Heart right ventricle (tissue), 16 donors: ENCODE measurements around the gene CCDC91. TPM values are rescaled to one million over a fixed set of nuclear protein-coding genes. Genes with fewer than 3 reads are reported as not detected.
"Not testable (repeated sequence)": the region's sequence is repeated elsewhere in the genome, so short reads cannot be mapped to it uniquely, and the experiment has no call there.

Experiments
- ATAC-seq, 8 donors: fragments of 200-7000 bp; cut with Tn5 transposase; one replicate each; pipeline ENCODE4 v1.9.1; 2020; ENCODE audit warnings: mild to moderate bottlenecking in 8 of 8, moderate library complexity in 8 of 8, moderate number of reproducible peaks in 1 of 8
- DNase-seq, 2 donors: peaks; one replicate each; pipeline ENCODE4 v3.0.0-alpha.2; 2020
- H3K27ac ChIP-seq, 10 donors: fragments of 200-600 bp; sonication (generic) in 2 of 10; one replicate each; pipeline versions ENCODE4 v1.5.0 to v1.8.0; 2020 to 2022; ENCODE audit warnings: mild to moderate bottlenecking in 3 of 10
- H3K27me3 ChIP-seq, 7 donors: fragments of 200-600 bp; one replicate each; pipeline ENCODE4 v1.8.0; 2021 to 2022; ENCODE audit warnings: mild to moderate bottlenecking in 2 of 7
- H3K36me3 ChIP-seq, 9 donors: fragments of 200-600 bp; sonication (generic) in 1 of 9; one replicate each; pipeline versions ENCODE4 v1.5.0 to v1.8.0; 2020 to 2022; ENCODE audit warnings: mild to moderate bottlenecking in 2 of 9
- H3K4me1 ChIP-seq, 9 donors: fragments of 200-600 bp; sonication (generic) in 1 of 9; one replicate each; pipeline versions ENCODE4 v1.5.0 to v1.8.0; 2020 to 2022; ENCODE audit warnings: mild to moderate bottlenecking in 4 of 9
- H3K4me3 ChIP-seq, 10 donors: fragments of 200-600 bp; sonication (generic) in 2 of 10; one replicate each; pipeline versions ENCODE4 v1.5.0 to v1.8.0; 2020 to 2022; ENCODE audit warnings: mild to moderate bottlenecking in 7 of 10, moderate library complexity in 2 of 10
- H3K9me3 ChIP-seq, 11 donors: fragments of 200-600 bp in 10 of 11; sonication (generic) in 2 of 11; one replicate each; pipeline versions ENCODE4 v1.5.0 to v1.8.0; 2013 to 2022; ENCODE audit warnings: mild to moderate bottlenecking in 2 of 11, control low read depth in 1 of 11, moderate library complexity in 1 of 11
- CTCF ChIP-seq, 9 donors: fragments of 200-600 bp; sonication (generic) in 2 of 9; IDR thresholded peaks; one replicate each; pipeline versions ENCODE4 v1.5.0 to v1.8.0; 2021 to 2022; ENCODE audit warnings: antibody characterized with exemption in 9 of 9, mild to moderate bottlenecking in 5 of 9, moderate library complexity in 1 of 9
- WGBS, 2 donors: extraction: QIAGEN DNeasy Blood & Tissue Kit; methylation state at CpG; one replicate each; pipeline ENCODE4 v1.1.7; 2013; ENCODE audit warnings: inconsistent platforms in 1 of 2; 5-methylcytosine and 5-hydroxymethylcytosine counted together
- intact Hi-C, 10 donors: fragments of 100-400 bp; cut with DNase I; formaldehyde crosslinking; loops; one replicate each; pipeline versions ENCODE4 v1.11.1 to v1.14.2; 2022
- polyA plus RNA-seq, 2 donors: library from polyadenylated mRNA; stranded (reverse); fragments of 200-250 nt; gene quantifications; one replicate each; pipeline ENCODE4 v1.2.3, GENCODE V29; 2013
- total RNA-seq, 10 donors: library from RNA; stranded (reverse); fragmentation: NEBNext Ultra II Directional in 3 of 10; extraction: Animal tissue kit (Norgen Biotek cat#: 25700) in 3 of 10; gene quantifications; one replicate each; pipeline versions ENCODE4 v1.2.1 to v1.2.4, GENCODE V29; 2021 to 2023
- donor health status: Arrhythmogenic right ventricular cardiomyopathy.
- donor health status: ischemic (EF 13 %, LVEDD 7.1; RV severe dilation, severe dysfunction).
- donor health status: healthy with polysubstance abuse.
- donor health status: DM: no; HTN: yes; CAD: no.
- donor health status: DM: no; HTN: no; CAD: no.
- donor health status: ischemic (EF 25% LVEDD 6.9; RV normal size, moderate dysfunction).
- donor health status: ischemic (EF 25% LVEDD 5.7; RV mildly dilated, moderate dysfunction).
- donor health status: healthy.
- donor health status: DM: yes; HTN: yes; CAD: no.
- donor health status: Ischemic cardiomyopathy.
- donor health status: ischemic (EF 35%, LVEDD 5.7; RV mildly dilated, moderate dysfunction).
- donor health status: nonischemic (EF 11% LVEDD 7.7; RV severe dilation, severe dysfunction).
- donor health status: DM: yes; HTN: yes; CAD: no.
- donor health status: PGD.
- donor health status: ischemic (EF 29% LVEDD 5.4; RV normal size, mild dysfunction).
- donor health status: nonischemic (EF 23%, LVEDD 6.1; RV moderate dilation, normal function).

The CCDC91 gene
- total and polyA plus RNA-seq, 12 donors, result 20.5 to 66.4 (median 54.5) TPM

- WGBS, 2 donors, result 55 to 61% methylated on average over 9 of the region's 9 CpGs
- peaks cover 0 to 22% (median 0%) of the 10 kb centered on the region in 11 donors for H3K9me3 ChIP-seq
- no peak for DNase-seq
- no peak for TF ChIP-seq CTCF (IDR thresholded peaks at IDR 0.05)
- peaks cover 0 to 22% (median 14%) of the 10 kb centered on the region in 9 donors for H3K4me1 ChIP-seq
- ATAC-seq, result no peak
- H3K27me3 ChIP-seq, result no peaks in the 10 kb centered on the region
- peak overlapping the region; percentile 70 to 97 (median 78) for H3K4me3 ChIP-seq
- peaks cover 0 to 3% (median 0%) of the 10 kb centered on the region in 9 donors for H3K36me3 ChIP-seq
- H3K27ac ChIP-seq, result peak overlapping the region; percentile 91 to 99 (median 96)
- intact Hi-C loops, result loop anchor here in 2 of 10 donors (10.0 kb wide), 3 partner anchors 215 to 775 kb away; partner anchors contain the start of gene PTHLH (in 1 of the 2)
Measured at GRCh38 chr12:28189784-28190320, 404 bp upstream of the CCDC91 start.

- peaks cover 0 to 22% (median 14%) of the 10 kb centered on the region in 9 donors for H3K4me1 ChIP-seq
- peak in 1 of 2 donors; percentile 9 for DNase-seq
- peak; percentile 29 to 75 (median 64) for ATAC-seq
- no peaks in the 10 kb centered on the region for H3K27me3 ChIP-seq
- H3K27ac ChIP-seq, result peak overlapping the region; percentile 91 to 99 (median 96)
- TF ChIP-seq CTCF (IDR thresholded peaks at IDR 0.05), result no peak
- 13 to 17% methylated on average over 18 of the region's 18 CpGs for WGBS, 2 donors
- intact Hi-C loops, result loop anchor here in 2 of 10 donors (10.0 kb wide), 3 partner anchors 217 to 773 kb away; partner anchors contain the start of gene PTHLH (in 1 of the 2)
- H3K4me3 ChIP-seq, result peak overlapping the region; percentile 70 to 97 (median 78)
- peaks cover 0 to 23% (median 0%) of the 10 kb centered on the region in 11 donors for H3K9me3 ChIP-seq
- peaks cover 0 to 3% (median 0%) of the 10 kb centered on the region in 9 donors for H3K36me3 ChIP-seq
Measured at GRCh38 chr12:28191051-28192048, 1.1 kb downstream of the CCDC91 start.

- peaks cover 0 to 3% (median 0%) of the 10 kb centered on the region in 9 donors for H3K36me3 ChIP-seq
- no peak for TF ChIP-seq CTCF (IDR thresholded peaks at IDR 0.05)
- DNase-seq (no peak), ATAC-seq (no peak)
- H3K27ac ChIP-seq, result peak overlapping the region in 3 of 10 donors; percentile 97 to 99 (median 98)
- peaks cover 0 to 22% (median 14%) of the 10 kb centered on the region in 9 donors for H3K4me1 ChIP-seq
- H3K9me3 ChIP-seq, result peaks cover 0 to 23% (median 0%) of the 10 kb centered on the region in 11 donors
- 53 to 65% methylated on average over 2 of the region's 2 CpGs for WGBS, 2 donors
- H3K27me3 ChIP-seq, result no peaks in the 10 kb centered on the region
- intact Hi-C loops, result loop anchor here in 2 of 10 donors (10.0 kb wide), 3 partner anchors 217 to 773 kb away; partner anchors contain the start of gene PTHLH (in 1 of the 2)
- peak overlapping the region in 1 of 10 donors; percentile 97 for H3K4me3 ChIP-seq
Measured at GRCh38 chr12:28192125-28192524, 1.9 kb downstream of the CCDC91 start.

- DNase-seq, H3K4me3 ChIP-seq, H3K36me3 ChIP-seq, H3K27ac ChIP-seq, ATAC-seq, H3K27me3 ChIP-seq: not testable (repeated sequence)
- intact Hi-C loops, result loop anchor here in 2 of 10 donors (10.0 kb wide), 3 partner anchors 220 to 770 kb away; partner anchors contain the start of gene PTHLH (in 1 of the 2)
- 94 to 99% methylated on average over 12 of the region's 12 CpGs for WGBS, 2 donors
- H3K4me1 ChIP-seq, result peaks cover 0 to 19% (median 12%) of the 10 kb centered on the region in 9 donors
- H3K9me3 ChIP-seq, result peaks cover 0 to 24% (median 0%) of the 10 kb centered on the region in 11 donors
Measured at GRCh38 chr12:28194621-28195020, 4.4 kb downstream of the CCDC91 start.

GRCh38 chr12:28201136-28201535 is 10.9 kb downstream of the CCDC91 start:
- H3K36me3 ChIP-seq, intact Hi-C loops, H3K27me3 ChIP-seq, ATAC-seq, H3K4me1 ChIP-seq, H3K4me3 ChIP-seq, DNase-seq, H3K27ac ChIP-seq: not testable (repeated sequence)
- peaks cover 0 to 22% (median 3%) of the 10 kb centered on the region in 11 donors for H3K9me3 ChIP-seq
- 98% methylated on average over 27 to 28 of the region's 30 CpGs for WGBS, 2 donors
